ENCODE results near the gene LLGL2.

LLGL2 gene

GRCh38 chr17:75521290-75521689 is 4.2 kb upstream of the LLGL2 start:
- DNase-seq (ENCODE audit: low read depth, low spot score): no peak

- DNase-seq (ENCODE audit: low read depth, low spot score): no peak
Measured at GRCh38 chr17:75521951-75522727, 3.4 kb upstream of the LLGL2 start.

DNA sequence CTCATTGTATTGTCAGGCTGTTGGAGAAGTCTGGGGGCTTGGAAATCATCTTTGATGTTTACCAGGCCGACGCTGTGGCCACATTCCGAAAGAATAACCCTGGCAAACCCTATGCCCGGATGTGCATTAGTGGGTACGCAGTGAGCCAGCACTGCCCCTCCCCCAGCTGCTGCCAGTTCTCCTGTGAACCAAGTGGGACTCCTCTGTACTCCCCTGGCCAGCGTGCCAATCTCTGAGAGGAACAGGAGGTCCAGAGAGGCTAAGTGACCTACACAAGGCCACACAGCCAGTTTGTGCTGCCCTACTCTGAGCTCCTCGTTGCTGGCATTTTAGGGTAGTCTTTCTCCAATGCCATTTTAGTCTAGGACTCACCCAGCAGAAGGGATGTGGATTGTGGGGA is 1.9 kb upstream of the LLGL2 start:
- no peak for DNase-seq (ENCODE audit: low read depth, low spot score)

GRCh38 chr17:75524269-75524969 is 1.1 kb upstream of the LLGL2 start:
- no peak for DNase-seq (ENCODE audit: low read depth, low spot score)

GRCh38 chr17:75525806-75526554 is 483 bp downstream of the LLGL2 start:
- no peak for DNase-seq (ENCODE audit: low read depth, low spot score)

- no peak for DNase-seq (ENCODE audit: low read depth, low spot score)
Measured at GRCh38 chr17:75526555-75527270, 1.2 kb downstream of the LLGL2 start.

- DNase-seq (ENCODE audit: low read depth, low spot score): no peak
Measured at GRCh38 chr17:75530837-75531720, 5.6 kb downstream of the LLGL2 start.

DNA sequence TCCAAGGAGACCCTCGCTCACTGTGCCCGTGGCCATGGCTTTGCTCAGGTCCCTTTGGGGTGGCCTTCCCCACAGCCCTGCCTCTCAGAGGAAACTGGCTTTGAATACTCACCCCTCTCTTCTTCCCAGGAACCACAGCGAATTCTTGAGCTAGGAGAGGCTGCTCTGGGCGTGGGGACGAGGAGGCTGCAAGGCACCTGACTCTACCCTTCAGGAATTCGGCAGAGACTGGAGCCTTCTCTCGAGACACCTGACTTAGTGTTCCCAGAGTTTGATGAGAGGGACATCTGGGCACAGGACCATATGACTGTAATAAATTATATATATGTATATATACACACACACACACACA is 6.2 kb downstream of the LLGL2 start:
- no peak for DNase-seq (ENCODE audit: low read depth, low spot score)

DNA sequence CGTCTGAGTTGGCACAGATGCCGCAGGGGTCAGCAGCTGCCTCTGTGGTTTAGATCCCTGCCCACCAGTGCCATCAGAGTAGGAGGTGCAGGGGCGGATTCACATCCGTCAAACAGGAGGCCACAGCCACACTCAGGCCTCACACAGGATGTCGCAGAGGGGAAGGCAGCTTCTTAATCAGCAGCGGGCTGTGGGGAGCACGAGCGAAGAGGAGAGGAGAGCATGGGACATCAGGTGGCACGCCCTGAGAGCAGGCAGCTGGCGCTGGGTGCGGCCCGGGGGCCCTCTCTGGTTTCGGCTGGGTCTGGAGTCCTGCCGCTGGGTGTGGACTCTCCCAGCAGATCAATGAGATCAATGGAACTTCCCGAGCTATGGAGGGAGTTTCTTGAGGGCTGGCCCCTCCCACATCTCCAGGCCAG is 9.6 kb downstream of the LLGL2 start:
- no peak for DNase-seq (ENCODE audit: low read depth, low spot score)

- no peak for DNase-seq (ENCODE audit: low read depth, low spot score)
Measured at GRCh38 chr17:75535871-75536270, 10.4 kb downstream of the LLGL2 start.

DNA sequence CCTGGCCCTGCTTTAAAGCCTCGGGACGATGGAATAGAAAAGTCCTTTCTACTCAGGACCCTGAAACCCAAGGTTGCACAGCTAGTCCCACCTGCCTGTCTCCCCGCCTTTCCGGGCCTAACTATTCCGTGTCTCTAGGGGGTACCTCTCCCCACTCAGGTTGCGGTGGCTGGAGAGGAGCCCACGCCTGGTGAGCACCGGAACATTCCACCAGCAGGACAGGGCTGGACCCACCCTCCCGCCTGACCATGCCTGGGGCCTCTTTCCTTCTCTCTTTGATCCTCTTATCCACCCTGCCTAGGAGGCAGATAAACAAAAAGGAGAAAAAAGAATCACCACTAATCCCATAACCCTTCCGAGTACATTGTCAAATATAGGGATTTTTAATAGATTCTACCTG is 10.9 kb downstream of the LLGL2 start:
- DNase-seq (ENCODE audit: low read depth, low spot score): no peak

DNA sequence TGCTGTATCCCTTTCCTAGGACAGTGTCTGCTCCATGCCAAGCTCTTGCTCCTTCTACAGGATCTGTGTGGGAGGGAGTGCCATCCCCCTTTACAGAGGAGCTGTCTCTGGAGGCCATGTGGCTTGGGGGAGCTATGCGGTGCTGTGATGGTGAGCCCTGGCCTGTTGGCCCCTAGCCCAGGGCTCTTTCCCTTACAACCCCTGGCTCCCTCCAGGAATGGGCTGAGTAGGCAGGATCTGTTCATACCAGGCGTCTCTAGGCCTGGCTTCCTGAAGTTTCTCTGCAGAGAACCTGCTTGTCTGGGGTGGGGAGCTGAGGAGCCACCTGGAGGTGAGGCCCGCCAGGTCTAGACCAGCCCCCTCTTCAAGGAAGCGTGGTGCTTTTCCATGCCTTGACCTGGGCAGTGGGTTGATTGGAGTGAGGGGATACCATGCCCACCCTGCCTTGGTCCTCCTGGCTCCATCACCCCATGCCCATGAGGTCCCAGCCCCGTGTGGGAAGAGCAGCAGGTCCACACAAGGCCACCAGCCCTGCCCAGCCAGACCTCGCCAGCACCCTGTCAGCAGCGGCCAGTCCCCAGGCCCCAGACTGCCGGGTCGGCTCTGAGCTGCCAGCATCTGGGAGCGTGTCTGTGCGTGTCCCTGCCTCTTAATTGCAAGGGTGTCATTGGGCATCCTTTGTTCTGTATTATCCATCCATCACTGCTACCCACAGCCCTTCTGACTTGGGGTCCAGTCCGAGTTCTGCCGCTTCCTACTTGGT is 14.7 kb downstream of the LLGL2 start:
- DNase-seq (ENCODE audit: low read depth, low spot score): no peak

DNA sequence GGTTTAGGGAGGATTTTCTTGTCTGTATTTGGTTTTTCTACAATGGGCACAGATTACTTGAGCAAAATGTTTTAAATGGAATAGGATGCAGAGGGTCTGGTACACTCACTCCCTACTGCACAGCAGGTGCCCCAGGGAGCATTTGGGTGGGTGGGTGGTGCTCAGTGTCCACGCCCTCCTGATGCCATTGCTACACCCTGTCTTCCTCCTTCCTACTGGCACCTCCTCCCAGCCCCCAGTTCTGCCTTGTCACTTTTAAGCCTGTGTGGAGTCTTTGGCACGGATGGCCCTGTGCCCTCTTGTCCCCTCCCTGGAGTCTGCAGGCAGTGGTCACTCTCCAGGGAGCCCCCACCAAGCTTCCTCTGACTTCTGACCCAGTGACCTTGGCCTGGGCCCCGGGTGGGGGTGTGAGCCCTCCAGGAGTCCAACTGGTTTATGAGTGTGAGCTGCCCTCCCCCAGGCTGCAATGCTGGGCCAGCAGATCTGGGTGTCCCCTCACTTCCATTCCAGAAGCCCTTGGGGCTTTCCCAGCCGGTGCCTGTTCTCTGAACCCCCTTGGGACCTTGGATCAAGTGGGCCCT is 15.5 kb downstream of the LLGL2 start:
- DNase-seq (ENCODE audit: low read depth, low spot score): no peak

DNA sequence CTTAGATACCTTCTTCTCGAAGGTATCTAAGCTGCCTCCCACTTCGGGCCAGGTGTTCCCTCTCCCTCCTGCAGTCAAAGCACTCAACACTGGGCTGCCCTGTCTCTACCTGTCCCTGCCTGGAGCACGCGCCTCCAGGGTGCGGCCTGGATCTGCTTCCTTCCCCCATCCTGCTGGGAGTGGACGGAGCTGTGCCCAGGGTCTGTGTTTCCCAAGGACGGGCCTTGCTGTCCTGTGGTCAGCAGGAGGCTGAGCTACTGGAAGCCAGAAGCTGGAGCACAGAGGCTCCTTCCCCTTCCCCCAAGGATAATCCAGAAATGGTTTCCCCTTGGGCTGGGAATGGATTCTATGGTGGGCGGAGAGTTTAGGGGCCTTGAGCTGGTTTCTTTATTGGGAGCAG is 16.7 kb downstream of the LLGL2 start:
- DNase-seq (ENCODE audit: low read depth, low spot score): no peak

GRCh38 chr17:75542728-75543336 is 17.3 kb downstream of the LLGL2 start:
- DNase-seq (ENCODE audit: low read depth, low spot score): no peak

- no peak for DNase-seq (ENCODE audit: low read depth, low spot score)
Measured at GRCh38 chr17:75544250-75544649, 18.8 kb downstream of the LLGL2 start.

DNA sequence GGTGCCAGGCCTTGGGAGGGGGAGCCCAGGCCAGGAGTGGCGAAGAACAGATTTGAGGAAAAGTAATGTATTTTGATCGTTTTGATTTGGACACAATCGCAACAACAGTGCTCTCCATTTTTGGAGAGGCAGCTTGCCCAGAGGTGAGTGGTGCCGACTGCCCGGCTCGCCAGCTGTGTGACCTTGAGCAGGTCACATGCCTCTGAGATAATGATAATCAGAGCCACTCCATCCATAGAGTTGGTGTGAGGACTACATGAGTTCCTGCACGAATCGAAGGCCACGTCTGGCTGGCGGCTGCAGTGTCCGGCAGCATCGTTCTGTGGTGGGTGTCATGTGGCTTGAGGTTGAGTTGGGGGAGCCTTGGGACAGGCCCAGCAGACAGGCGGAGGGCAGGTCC is 20.7 kb downstream of the LLGL2 start:
- DNase-seq (ENCODE audit: low read depth, low spot score): no peak

DNA sequence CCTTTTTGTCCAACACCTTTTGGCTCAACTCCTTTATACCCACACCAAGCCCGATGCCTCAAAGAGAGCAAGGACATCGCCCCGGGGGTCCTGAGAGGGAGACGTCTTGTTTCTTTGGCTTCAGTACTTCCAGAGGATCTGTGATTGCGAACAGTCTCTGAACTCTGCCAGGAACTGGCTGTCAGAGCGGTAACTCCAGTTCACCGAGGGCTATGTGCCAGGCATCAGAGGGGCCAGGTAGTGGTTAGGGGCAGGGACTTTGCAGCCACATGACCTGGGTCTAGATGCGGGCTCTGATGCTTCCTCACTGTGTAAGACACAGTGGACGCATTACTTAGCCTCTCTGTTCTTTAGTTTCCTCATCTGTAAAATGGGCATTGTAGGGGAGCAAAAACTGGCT is 21.6 kb downstream of the LLGL2 start:
- no peak for DNase-seq (ENCODE audit: low read depth, low spot score)

DNA sequence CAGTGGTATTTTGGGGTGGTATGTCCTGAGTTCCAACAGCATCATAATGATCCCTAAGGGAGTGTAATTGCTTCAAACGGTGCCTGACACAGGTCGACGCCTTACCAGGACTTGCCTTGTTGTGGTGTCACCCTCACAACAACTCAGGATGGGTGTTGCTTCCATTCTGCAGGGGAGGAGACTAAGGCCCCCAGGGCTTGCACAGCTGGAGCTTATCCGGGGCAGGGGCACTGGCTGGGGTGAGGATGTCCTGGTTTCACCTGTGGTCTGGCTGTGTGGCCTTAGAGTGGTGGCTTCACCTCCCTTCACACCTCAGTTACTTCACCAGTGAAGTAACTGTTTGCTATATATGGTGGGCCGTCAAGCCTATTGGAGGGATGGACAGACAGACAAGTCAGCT is 23.3 kb downstream of the LLGL2 start:
- no peak for DNase-seq (ENCODE audit: low read depth, low spot score)
